Colonic mucosa (tissue), 4 donors: ENCODE data around the gene C1QB. TPM values are rescaled to one million over a fixed set of nuclear protein-coding genes. Genes with fewer than 3 reads are reported as not detected.

Experiments used
- DNase-seq: peaks from one replicate; pipeline ENCODE4 v3.0.0-alpha.2; 2020
- H3K27ac ChIP-seq: fragments of 200-600 bp; one replicate; pipeline ENCODE4 v1.8.0; 2021
- H3K27me3 ChIP-seq: fragments of 200-600 bp; one replicate; pipeline ENCODE4 v1.8.0; 2021
- H3K36me3 ChIP-seq: fragments of 200-600 bp; one replicate; pipeline ENCODE4 v1.8.0; 2021
- H3K4me1 ChIP-seq: fragments of 200-600 bp; one replicate; pipeline ENCODE4 v1.8.0; 2021; ENCODE audit warnings: mild to moderate bottlenecking
- H3K4me3 ChIP-seq: fragments of 200-600 bp; one replicate; pipeline ENCODE4 v1.8.0; 2021
- H3K9ac ChIP-seq, 2 donors: one replicate each; pipeline ENCODE4 v1.7.0; 2013; ENCODE audit warnings: control low read depth in 2 of 2, low read depth in 2 of 2, low read length in 2 of 2
- H3K9me3 ChIP-seq: fragments of 200-600 bp; one replicate; pipeline ENCODE4 v1.8.0; 2021
- intact Hi-C: fragments of 100-400 bp; cut with DNase I; formaldehyde crosslinking; loops from one replicate; pipeline ENCODE4 v1.14.1; 2022
- total RNA-seq, 2 donors: library from RNA; stranded (reverse); fragmentation: NEBNext Ultra II Directional in 1 of 2; extraction: Animal tissue kit (Norgen Biotek cat#: 25700) in 1 of 2; gene quantifications; one replicate each; pipeline ENCODE4 v1.2.1, GENCODE V29; 2021
- TF ChIP-seq, protein P1 (sequence below): fragments of 200-600 bp; IDR thresholded peaks from one replicate; pipeline ENCODE4 v1.8.0; 2022; ENCODE audit warnings: antibody characterized with exemption, mild to moderate bottlenecking
- donor health status: healthy.
- donor health status: DM: no; HTN: no; CAD: no.
- donor health status: DM: no; HTN: no; CAD: no.

The C1QB gene
- total RNA-seq, 2 donors from 2014 or later: 44.6 to 72.5 TPM

DNA sequence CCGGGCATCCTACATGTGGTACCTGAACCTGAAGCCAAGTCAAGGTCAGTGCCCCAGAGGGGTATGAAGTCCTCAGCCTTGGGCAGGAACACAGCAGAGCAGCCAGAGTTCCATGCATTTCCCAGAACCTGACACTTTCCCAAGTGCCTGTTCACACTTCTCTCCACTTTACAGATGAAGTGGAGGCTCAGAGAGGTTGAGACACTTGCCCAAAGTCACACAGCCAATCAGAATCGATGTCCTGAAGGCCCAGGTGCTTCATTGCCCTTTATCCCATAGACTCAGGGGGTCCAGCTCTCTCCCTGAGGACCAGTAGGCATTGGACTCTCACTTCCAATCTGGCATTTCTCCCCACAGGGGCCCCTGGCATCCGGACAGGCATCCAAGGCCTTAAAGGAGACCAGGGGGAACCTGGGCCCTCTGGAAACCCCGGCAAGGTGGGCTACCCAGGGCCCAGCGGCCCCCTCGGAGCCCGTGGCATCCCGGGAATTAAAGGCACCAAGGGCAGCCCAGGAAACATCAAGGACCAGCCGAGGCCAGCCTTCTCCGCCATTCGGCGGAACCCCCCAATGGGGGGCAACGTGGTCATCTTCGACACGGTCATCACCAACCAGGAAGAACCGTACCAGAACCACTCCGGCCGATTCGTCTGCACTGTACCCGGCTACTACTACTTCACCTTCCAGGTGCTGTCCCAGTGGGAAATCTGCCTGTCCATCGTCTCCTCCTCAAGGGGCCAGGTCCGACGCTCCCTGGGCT lies 14.4 kb upstream of the C1QB start:
- H3K9ac ChIP-seq: no peak overlapping the region
- intact Hi-C loops: no loop called here
- DNase-seq: no peak
- H3K9me3 ChIP-seq: no peaks in the 10 kb centered on the region
- no peaks in the 10 kb centered on the region for H3K4me1 ChIP-seq
- no peaks in the 10 kb centered on the region for H3K27me3 ChIP-seq
- H3K27ac ChIP-seq: no peak overlapping the region
- H3K36me3 ChIP-seq: no peaks in the 10 kb centered on the region
- H3K4me3 ChIP-seq: no peak overlapping the region
- TF ChIP-seq, protein P1, sequence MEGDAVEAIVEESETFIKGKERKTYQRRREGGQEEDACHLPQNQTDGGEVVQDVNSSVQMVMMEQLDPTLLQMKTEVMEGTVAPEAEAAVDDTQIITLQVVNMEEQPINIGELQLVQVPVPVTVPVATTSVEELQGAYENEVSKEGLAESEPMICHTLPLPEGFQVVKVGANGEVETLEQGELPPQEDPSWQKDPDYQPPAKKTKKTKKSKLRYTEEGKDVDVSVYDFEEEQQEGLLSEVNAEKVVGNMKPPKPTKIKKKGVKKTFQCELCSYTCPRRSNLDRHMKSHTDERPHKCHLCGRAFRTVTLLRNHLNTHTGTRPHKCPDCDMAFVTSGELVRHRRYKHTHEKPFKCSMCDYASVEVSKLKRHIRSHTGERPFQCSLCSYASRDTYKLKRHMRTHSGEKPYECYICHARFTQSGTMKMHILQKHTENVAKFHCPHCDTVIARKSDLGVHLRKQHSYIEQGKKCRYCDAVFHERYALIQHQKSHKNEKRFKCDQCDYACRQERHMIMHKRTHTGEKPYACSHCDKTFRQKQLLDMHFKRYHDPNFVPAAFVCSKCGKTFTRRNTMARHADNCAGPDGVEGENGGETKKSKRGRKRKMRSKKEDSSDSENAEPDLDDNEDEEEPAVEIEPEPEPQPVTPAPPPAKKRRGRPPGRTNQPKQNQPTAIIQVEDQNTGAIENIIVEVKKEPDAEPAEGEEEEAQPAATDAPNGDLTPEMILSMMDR: no peak

DNA sequence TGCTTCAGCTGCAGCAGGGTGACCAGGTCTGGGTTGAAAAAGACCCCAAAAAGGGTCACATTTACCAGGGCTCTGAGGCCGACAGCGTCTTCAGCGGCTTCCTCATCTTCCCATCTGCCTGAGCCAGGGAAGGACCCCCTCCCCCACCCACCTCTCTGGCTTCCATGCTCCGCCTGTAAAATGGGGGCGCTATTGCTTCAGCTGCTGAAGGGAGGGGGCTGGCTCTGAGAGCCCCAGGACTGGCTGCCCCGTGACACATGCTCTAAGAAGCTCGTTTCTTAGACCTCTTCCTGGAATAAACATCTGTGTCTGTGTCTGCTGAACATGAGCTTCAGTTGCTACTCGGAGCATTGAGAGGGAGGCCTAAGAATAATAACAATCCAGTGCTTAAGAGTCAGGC lies 13.8 kb upstream of the C1QB start:
- intact Hi-C loops: no loop called here
- H3K9me3 ChIP-seq: no peaks in the 10 kb centered on the region
- no peaks in the 10 kb centered on the region for H3K36me3 ChIP-seq
- no peaks in the 10 kb centered on the region for H3K27me3 ChIP-seq
- peak overlapping the region; percentile 17 for H3K27ac ChIP-seq
- H3K4me1 ChIP-seq: no peaks in the 10 kb centered on the region
- no peak overlapping the region for H3K4me3 ChIP-seq
- no peak for DNase-seq
- no peak overlapping the region for H3K9ac ChIP-seq
- TF ChIP-seq, protein P1: no peak

DNA sequence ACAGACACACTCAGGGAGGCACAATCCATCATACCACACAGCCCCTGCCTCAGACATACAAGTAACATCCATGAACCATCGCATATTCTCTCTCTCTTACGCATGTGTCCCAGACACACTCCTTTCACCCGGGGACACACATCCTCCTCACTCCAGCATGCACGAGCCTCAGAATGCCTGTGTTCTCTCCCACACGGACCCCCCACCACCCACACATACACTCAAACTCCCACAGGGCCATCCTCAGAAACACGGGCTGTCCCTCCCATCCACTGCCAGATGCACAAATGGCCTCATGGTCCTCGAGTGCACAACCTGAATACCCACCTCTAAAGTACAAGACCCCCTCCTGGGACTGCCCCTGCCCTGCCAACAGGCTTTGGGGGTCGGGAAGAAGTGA lies 11.8 kb upstream of the C1QB start:
- H3K36me3 ChIP-seq: no peaks in the 10 kb centered on the region
- H3K4me1 ChIP-seq: no peaks in the 10 kb centered on the region
- DNase-seq: no peak
- no peaks in the 10 kb centered on the region for H3K27me3 ChIP-seq
- H3K4me3 ChIP-seq: no peak overlapping the region
- intact Hi-C loops: loop anchor here (1.0 to 10.0 kb wide), 2 partner anchors 221 to 506 kb away; no protein-coding TSS in a partner anchor
- no peaks in the 10 kb centered on the region for H3K9me3 ChIP-seq
- H3K27ac ChIP-seq: no peak overlapping the region
- H3K9ac ChIP-seq: no peak overlapping the region
- TF ChIP-seq, protein P1: no peak

DNA sequence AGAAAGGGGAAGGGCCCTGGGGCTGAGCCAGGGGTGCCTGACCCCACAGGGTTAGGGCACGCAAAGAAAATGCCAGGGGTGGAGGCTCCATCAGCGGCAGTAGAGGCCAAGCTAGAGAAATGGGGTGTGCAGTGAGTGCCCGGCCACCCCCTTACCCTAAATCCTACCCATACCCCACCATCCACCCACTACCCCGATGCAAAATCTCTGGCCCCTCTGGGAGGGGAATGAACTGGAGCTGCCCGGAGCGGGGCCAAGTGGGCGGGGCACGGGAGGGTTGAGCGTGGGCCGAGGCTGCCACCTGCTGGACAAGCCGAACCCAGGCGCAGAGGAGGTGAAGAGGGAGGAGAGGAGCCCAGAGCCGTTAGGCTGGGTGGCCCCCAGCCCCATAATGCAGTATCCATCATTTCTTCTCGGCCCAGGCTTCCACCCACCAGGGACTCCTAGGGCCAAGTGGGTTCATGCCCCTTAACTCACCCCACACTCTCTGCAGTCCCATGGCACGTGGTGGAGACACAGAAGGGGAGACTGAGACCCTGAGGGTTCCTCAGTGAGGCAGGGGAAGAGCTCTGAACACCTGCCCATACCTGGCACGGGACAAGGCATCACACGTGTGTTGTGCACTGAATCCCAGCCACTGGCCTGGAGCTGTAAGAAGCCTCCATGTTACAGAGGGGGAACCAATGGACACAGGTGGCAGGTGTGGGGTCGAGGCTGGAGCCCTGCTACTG lies 11.0 kb upstream of the C1QB start:
- Histone ChIP-seq H3K36me3 (no peaks in the 10 kb centered on the region), H3K4me1 (no peaks in the 10 kb centered on the region), H3K4me3 (no peak overlapping the region), H3K27ac (no peak overlapping the region), H3K27me3 (no peaks in the 10 kb centered on the region), H3K9me3 (no peaks in the 10 kb centered on the region), H3K9ac (no peak overlapping the region)
- intact Hi-C loops: loop anchor here (1.0 to 10.0 kb wide), 2 partner anchors 222 to 507 kb away; no protein-coding TSS in a partner anchor
- TF ChIP-seq, protein P1: peak; percentile 90
- peak; percentile 83 for DNase-seq

DNA sequence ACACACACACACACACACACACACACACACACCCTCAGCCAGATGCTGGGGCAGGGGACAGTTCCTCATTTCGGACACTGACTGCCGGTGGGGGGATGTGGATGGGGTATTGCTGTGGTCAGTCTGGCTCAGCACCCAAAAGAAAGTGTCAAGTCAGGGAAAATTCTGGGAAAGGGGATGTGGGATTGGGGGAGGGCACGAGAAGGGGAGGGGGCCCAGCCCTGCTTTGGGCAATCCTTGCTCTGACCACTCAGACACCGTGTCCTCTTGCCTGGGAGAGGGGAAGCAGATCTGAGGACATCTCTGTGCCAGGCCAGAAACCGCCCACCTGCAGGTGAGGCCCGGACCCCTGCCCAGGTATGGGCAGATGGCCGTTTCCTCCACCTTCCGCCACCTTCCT lies 9.7 kb upstream of the C1QB start, which contains the start of gene C1QC:
TSS of gene C1QC (plus strand) at position 253 of the 400 bp plus-strand sequence. CDS start 391 bp downstream, outside the sequence.
- no peak for DNase-seq
- intact Hi-C loops: loop anchor here (10.0 kb wide), 1 partner anchor 509 kb away; no protein-coding TSS in a partner anchor
- TF ChIP-seq, protein P1: no peak
- H3K27me3 ChIP-seq: no peaks in the 10 kb centered on the region
- H3K36me3 ChIP-seq: no peaks in the 10 kb centered on the region
- H3K9ac ChIP-seq: peak within 1 kb of the TSS in 1 of 2 donors; percentile 46
- peak within 1 kb of the TSS; percentile 17 for H3K4me3 ChIP-seq
- H3K9me3 ChIP-seq: no peaks in the 10 kb centered on the region
- H3K27ac ChIP-seq: no peak within 1 kb of the TSS
- no peaks in the 10 kb centered on the region for H3K4me1 ChIP-seq
